Body of pancreas (tissue), 4 donors: Measurements from ENCODE around the gene TCFL5. TPM values are rescaled to one million over a fixed set of nuclear protein-coding genes. Genes with fewer than 3 reads are reported as not detected.

Experiments
- ATAC-seq: fragments of 150-250 bp; one replicate; pipeline ENCODE4 v1.9.1; 2016
- DNase-seq, 4 donors: peaks; one replicate each; pipeline ENCODE4 v3.0.0-alpha.2; 2019
- H3K27ac ChIP-seq, 4 donors: fragments of 200-600 bp; sonication (generic); 1 replicate in 3 of 4; 2 replicates in 1 of 4; pipeline versions ENCODE4 v1.5.1 to v1.6.1; 2016 to 2019; ENCODE audit warnings: mild to moderate bottlenecking in 1 of 4, mixed read lengths in 1 of 4, moderate library complexity in 1 of 4
- H3K27me3 ChIP-seq, 2 donors: fragments of 200-600 bp; sonication (generic); one replicate each; pipeline ENCODE4 v1.6.0; 2016; ENCODE audit warnings: mild to moderate bottlenecking in 1 of 2
- H3K36me3 ChIP-seq, 2 donors: fragments of 200-600 bp; sonication (generic); replicated peaks in 1 of 2; 2 replicates each; pipeline ENCODE4 v1.5.1; 2016; ENCODE audit warnings: low read depth in 2 of 2; ENCODE audit not compliant: insufficient read depth in 1 of 2
- H3K4me1 ChIP-seq: fragments of 200-600 bp; sonication (generic); one replicate; pipeline ENCODE4 v1.6.0; 2016
- H3K4me3 ChIP-seq, 2 donors: fragments of 200-600 bp; sonication (generic); 1 replicate in 1 of 2; 2 replicates in 1 of 2; pipeline ENCODE4 v1.5.1; 2016 to 2019
- H3K9me3 ChIP-seq, 3 donors: fragments of 200-600 bp; sonication (generic); 1 replicate in 2 of 3; 2 replicates in 1 of 3; pipeline ENCODE4 v1.5.1; 2016
- POLR2A ChIP-seq, 3 donors: fragments of 450-650 bp; IDR thresholded peaks; one replicate each; pipeline ENCODE4 v1.6.1; 2016; ENCODE audit warnings: antibody characterized with exemption in 3 of 3, mild to moderate bottlenecking in 2 of 3
- WGBS, 2 donors: methylation state at CpG; one replicate each; pipeline ENCODE4 v1.1.5; 2017; 5-methylcytosine and 5-hydroxymethylcytosine counted together
- intact Hi-C: fragments of 100-400 bp; cut with DNase I; formaldehyde crosslinking; loops from one replicate; pipeline ENCODE4 v1.15.1; 2023
- total RNA-seq, 2 donors: library from RNA; depleted of rRNA; stranded (reverse); fragments of >200 nt; gene quantifications; one replicate each; pipeline ENCODE4 v1.1.0, GENCODE V29; 2016
- TF ChIP-seq, protein P1 (sequence below), 7 experiments: fragments of 450-650 bp in 4 of 7; fragments of 200-600 bp in 3 of 7; sonication (generic) in 3 of 7; IDR thresholded peaks; one replicate each; pipeline ENCODE4 v1.5.1; 2016 to 2019; ENCODE audit warnings: antibody characterized with exemption in 7 of 7

The TCFL5 gene
- total RNA-seq, 2 donors from 2014 or later, result 2.0 to 7.5 TPM

- ATAC-seq, result no peak
- TF ChIP-seq, protein P1, sequence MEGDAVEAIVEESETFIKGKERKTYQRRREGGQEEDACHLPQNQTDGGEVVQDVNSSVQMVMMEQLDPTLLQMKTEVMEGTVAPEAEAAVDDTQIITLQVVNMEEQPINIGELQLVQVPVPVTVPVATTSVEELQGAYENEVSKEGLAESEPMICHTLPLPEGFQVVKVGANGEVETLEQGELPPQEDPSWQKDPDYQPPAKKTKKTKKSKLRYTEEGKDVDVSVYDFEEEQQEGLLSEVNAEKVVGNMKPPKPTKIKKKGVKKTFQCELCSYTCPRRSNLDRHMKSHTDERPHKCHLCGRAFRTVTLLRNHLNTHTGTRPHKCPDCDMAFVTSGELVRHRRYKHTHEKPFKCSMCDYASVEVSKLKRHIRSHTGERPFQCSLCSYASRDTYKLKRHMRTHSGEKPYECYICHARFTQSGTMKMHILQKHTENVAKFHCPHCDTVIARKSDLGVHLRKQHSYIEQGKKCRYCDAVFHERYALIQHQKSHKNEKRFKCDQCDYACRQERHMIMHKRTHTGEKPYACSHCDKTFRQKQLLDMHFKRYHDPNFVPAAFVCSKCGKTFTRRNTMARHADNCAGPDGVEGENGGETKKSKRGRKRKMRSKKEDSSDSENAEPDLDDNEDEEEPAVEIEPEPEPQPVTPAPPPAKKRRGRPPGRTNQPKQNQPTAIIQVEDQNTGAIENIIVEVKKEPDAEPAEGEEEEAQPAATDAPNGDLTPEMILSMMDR (IDR thresholded peaks at IDR 0.05), result no peak
- TF ChIP-seq POLR2A (IDR thresholded peaks at IDR 0.05), result no peak
- H3K36me3 ChIP-seq, result no peaks in the 10 kb centered on the region
- no peak for DNase-seq
- peaks cover 37% of the 10 kb centered on the region for H3K4me1 ChIP-seq
- no peaks in the 10 kb centered on the region for H3K9me3 ChIP-seq
- no peak overlapping the region for H3K27ac ChIP-seq
- intact Hi-C loops, result no loop called here
- no peaks in the 10 kb centered on the region for H3K27me3 ChIP-seq
- 82 to 89% methylated on average over 12 to 22 of the region's 24 CpGs for WGBS, 2 donors
- no peak overlapping the region for H3K4me3 ChIP-seq
Observed at GRCh38 chr20:62826646-62827310, 34.8 kb downstream of the TCFL5 start.

DNA sequence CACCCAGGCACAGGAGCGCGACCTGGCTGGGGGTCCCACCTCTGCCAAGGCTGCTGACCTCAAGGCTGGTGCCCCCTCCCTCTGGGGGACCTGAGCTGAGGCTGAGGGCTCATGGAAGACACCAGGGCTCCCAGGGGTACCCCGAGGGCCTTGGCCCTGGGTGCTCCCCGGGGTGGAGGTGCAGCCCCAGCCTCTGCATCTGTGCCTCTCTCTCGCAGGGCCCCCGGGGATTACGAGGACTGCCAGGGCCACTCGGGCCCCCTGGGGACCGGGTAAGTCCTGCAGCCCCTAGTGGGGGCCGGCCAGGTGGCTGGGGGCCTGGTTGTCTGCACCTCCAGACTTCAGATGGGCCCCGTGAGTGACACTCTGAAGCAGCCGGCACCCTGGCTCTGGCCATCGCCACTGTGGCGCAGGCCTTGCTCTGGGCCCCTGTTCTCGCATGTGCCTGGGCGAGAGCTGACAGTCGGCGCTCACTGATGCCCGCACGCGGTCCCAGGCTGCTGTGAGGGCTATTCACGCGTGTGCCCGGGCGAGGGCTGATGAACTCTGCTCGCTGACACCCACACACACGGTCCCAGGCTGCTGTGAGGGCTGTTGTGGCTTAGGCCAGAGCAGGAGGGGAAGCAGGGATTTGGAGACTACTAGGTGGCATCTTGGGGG is 35.5 kb downstream of the TCFL5 start:
- no peaks in the 10 kb centered on the region for H3K9me3 ChIP-seq
- no peak overlapping the region for H3K27ac ChIP-seq

GRCh38 chr20:62825333-62825985 is 36.2 kb downstream of the TCFL5 start:
- H3K4me1 ChIP-seq, result peaks cover 28% of the 10 kb centered on the region
- TF ChIP-seq, protein P1 (IDR thresholded peaks at IDR 0.05), result no peak
- TF ChIP-seq POLR2A (IDR thresholded peaks at IDR 0.05), result no peak
- H3K36me3 ChIP-seq, result no peaks in the 10 kb centered on the region
- ATAC-seq (no peak), DNase-seq (no peak)
- no peaks in the 10 kb centered on the region for H3K9me3 ChIP-seq
- H3K27ac ChIP-seq, result peak overlapping the region in 1 of 4 donors; percentile 80
- no peaks in the 10 kb centered on the region for H3K27me3 ChIP-seq
- 69 to 78% methylated on average over 5 to 22 of the region's 22 CpGs for WGBS, 2 donors
- intact Hi-C loops, result no loop called here
- H3K4me3 ChIP-seq, result no peak overlapping the region

More for the DNA sequence above, 35.5 kb downstream of the TCFL5 start:
- TF ChIP-seq, protein P1 (IDR thresholded peaks at IDR 0.05), result no peak
- no peak for TF ChIP-seq POLR2A (IDR thresholded peaks at IDR 0.05)
- no peaks in the 10 kb centered on the region for H3K27me3 ChIP-seq
- intact Hi-C loops, result no loop called here
- H3K4me1 ChIP-seq, result peaks cover 31% of the 10 kb centered on the region
- no peak for DNase-seq
- no peak for ATAC-seq
- no peaks in the 10 kb centered on the region for H3K36me3 ChIP-seq
- WGBS, 2 donors, result 79% methylated on average over 16 of the region's 27 CpGs; no CpG with 5 or more reads in 1 of the 2 donors
- H3K4me3 ChIP-seq, result no peak overlapping the region

DNA sequence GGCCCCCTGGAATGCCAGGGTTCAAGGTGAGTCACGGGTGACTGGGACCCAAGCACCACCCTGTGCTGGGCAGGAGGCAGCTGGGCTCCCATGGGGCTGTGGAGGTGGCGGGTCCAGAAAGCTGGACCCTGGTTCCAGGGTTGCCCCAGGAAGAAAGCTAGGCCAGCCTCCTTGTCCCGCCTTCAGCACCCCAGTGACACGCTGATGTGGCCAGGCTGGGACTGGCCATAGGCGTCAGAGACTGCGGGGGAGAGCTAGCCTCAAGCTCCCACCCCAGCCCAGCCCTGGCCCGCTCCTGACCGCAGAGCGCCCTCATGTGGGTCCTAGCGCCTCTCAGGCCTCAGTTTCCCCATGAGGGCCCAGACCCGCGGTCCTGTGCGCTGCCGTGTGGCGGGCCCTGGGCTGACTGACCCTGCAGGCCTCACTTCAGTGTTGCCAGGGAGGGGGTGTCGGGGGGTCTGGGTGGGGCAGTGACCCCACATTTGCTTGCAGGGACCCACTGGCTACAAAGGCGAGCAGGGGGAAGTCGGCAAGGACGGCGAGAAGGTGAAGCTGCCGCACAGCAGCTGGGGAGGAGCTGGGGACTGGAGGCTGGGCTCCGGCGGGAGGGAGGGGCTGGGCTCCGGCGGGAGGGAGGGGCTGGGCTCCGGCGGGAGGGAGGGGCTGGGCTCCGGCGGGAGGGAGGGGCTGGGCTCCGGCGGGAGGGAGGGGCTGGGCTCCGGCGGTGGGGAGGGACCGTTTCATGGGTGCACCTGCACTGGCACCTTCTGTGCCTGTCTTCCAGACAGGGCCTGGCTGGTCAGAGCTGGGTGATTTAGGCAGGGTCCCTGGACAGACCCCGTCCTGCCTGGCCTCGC is 36.9 kb downstream of the TCFL5 start:
- peaks cover 32% of the 10 kb centered on the region for H3K4me1 ChIP-seq
- TF ChIP-seq POLR2A (IDR thresholded peaks at IDR 0.05), result peak in 2 of 3 donors; percentile 20
- TF ChIP-seq, protein P1 (IDR thresholded peaks at IDR 0.05), result no peak
- H3K4me3 ChIP-seq, result no peak overlapping the region
- H3K36me3 ChIP-seq, result no peaks in the 10 kb centered on the region
- DNase-seq (peak in 3 of 4 donors; percentile 71 to 91 (median 82)), ATAC-seq (peak; percentile 67)
- H3K9me3 ChIP-seq, result no peaks in the 10 kb centered on the region
- intact Hi-C loops, result no loop called here
- 40 to 66% methylated on average over 5 to 26 of the region's 36 CpGs for WGBS, 2 donors
- H3K27ac ChIP-seq, result peak overlapping the region; percentile 44 to 82 (median 73)
- H3K27me3 ChIP-seq, result no peaks in the 10 kb centered on the region
